Measurements from ENCODE around the gene CLCN3. TPM values are rescaled to one million over a fixed set of nuclear protein-coding genes. Genes with fewer than 3 reads are reported as not detected.

The CLCN3 gene
- total RNA-seq (2011; cell fraction: chromatin; rRNA removed; ENCODE audit: low replicate concordance): 50.5 and 176 TPM in 2 replicates
- 36.2 and 41.2 TPM in 2 replicates for total RNA-seq (2011; cell fraction: nucleolus; rRNA removed)
- 79.1 and 117 TPM in 2 replicates for total RNA-seq (2011; cell fraction: nucleoplasm; rRNA removed)
- total RNA-seq (2014; rRNA removed) (28.0 and 28.4 TPM in 2 replicates), total RNA-seq (2014; rRNA removed; fragmentation: Illumina TruSeq; extraction: Trizol) (48.1 and 60.1 TPM in 2 replicates), total RNA-seq (2015; rRNA removed; fragmentation: Illumina TruSeq; extraction: Trizol) (38.2 and 38.5 TPM in 2 replicates), total RNA-seq (2021) (44.8 and 46.3 TPM in 2 replicates), polyA plus RNA-seq (2011; rRNA removed) (46.9 and 60.6 TPM in 2 replicates), polyA plus RNA-seq (2014; fragmentation: Illumina TruSeq; extraction: Trizol) (35.1 and 43.6 TPM in 2 replicates), polyA plus RNA-seq (2014; fragmentation: Nextera tagmentation; extraction: Ambion mirVana) (10 to 100 TPM; 12.7 to 22.8 TPM), polyA plus RNA-seq (2014; rRNA removed) (30.8 and 35.5 TPM in 2 replicates), polyA minus RNA-seq (2011; rRNA and poly(A)+ RNA removed) (169 and 177 TPM in 2 replicates), Bru-seq, nascent RNA (percentile 87 among the genes with signal in this experiment), BruChase-seq, experiment 1, labeled RNA remaining after a 2-hour chase (percentile 89 among the genes with signal in this experiment), BruChase-seq, experiment 2, labeled RNA remaining after a 6-hour chase (percentile 89 among the genes with signal in this experiment)
- polyA plus RNA-seq (2011; cell fraction: cytosol; rRNA removed): 18.1 and 24.5 TPM in 2 replicates
- 15.1 and 21.3 TPM in 2 replicates for polyA plus RNA-seq (2011; cell fraction: nucleus; rRNA removed)
- polyA plus RNA-seq (2012): 28.2 and 30.6 TPM in 2 replicates
- polyA minus RNA-seq (2011; cell fraction: cytosol; rRNA and poly(A)+ RNA removed): 28.0 and 38.7 TPM in 2 replicates
- polyA minus RNA-seq (2011; cell fraction: nucleus; rRNA and poly(A)+ RNA removed): 23.8 and 47.7 TPM in 2 replicates
- long read RNA-seq, experiment 1, full-length matches to known transcripts: 71 of 138 reads
- long read RNA-seq, experiment 1, partial matches to known transcripts: 48 of 138 reads
- long read RNA-seq, experiment 1, other reads (novel, unspliced or antisense): 19 of 138 reads
- long read RNA-seq, experiment 2, full-length matches to known transcripts: 8 of 46 reads
- long read RNA-seq, experiment 2, partial matches to known transcripts: 4 of 46 reads
- long read RNA-seq, experiment 2, other reads (novel, unspliced or antisense): 34 of 46 reads
- long read RNA-seq, experiment 3, full-length matches to known transcripts: 10 of 18 reads
- long read RNA-seq, experiment 3, partial matches to known transcripts: 6 of 18 reads
- long read RNA-seq, experiment 3, other reads (novel, unspliced or antisense): 2 of 18 reads

DNA sequence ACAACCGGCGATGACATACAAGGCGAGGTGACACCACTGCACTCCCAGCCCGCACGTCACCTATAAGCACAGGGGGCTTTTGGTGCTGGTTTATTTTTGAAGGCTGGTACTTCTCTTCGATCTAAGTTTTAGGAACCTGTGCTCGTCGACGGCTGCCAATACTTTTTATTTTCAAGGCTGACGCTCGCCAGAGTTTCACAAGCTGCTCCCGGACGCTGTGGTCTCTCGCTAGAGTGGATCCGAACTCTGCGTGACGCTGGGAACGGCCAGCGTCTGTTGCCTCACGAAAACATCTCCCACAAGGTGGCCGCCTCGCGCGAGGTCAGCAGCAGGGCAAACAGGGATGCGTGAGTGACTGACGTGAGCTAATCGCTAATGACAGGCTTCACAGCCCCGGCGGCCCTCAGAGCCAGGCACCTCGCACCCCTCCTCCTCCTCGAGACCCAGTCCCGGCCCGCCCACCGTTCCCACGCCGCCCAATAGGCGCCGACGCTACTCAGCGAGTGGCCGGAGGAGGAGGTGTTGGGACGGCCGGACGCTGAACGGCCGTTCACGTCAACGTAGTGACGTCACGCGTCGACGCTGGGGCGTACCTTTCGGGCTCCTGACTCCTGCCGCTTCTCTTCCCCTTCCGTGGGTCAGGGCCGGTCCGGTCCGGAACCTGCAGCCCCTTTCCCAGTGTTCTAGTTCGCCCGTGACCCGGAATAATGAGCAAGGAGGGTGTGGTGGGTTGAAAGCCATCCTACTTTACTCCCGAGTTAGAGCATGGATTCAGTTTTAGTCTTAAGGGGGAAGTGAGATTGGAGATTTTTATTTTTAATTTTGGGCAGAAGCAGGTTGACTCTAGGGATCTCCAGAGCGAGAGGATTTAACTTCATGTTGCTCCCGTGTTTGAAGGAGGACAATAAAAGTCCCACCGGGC, at the start of gene CLCN3:
TSS of gene CLCN3 (plus strand) at position 621 of the 922 bp plus-strand sequence. CDS start 15,351 bp downstream, outside the sequence.
- Histone ChIP-seq H3K27me3 (ENCODE audit: control insufficient read depth in 2 of 2, insufficient read depth in 2 of 2, low read length in 2 of 2) (no peaks in the 10 kb centered on the region), H3K79me2 (ENCODE audit: control insufficient read depth, insufficient read depth, low read length) (peaks cover 65% of the 10 kb centered on the region), H3K9me3 (replicated peaks; ENCODE audit: control insufficient read depth, insufficient read depth, low read depth, low read length) (no peaks in the 10 kb centered on the region), H3K9me1 (ENCODE audit: control insufficient read depth, insufficient read depth, low read length) (no peaks in the 10 kb centered on the region), H3K4me2 (ENCODE audit: insufficient read depth, low read length) (peak within 1 kb of the TSS; percentile 94), H3K27ac (ENCODE audit: extremely low read depth, low read depth, low read length) (peak within 1 kb of the TSS; percentile 98), H2AFZ (ENCODE audit: low read depth, low read length) (peak within 1 kb of the TSS; percentile 90), H3K4me3 (peak within 1 kb of the TSS; percentile 53), H3K4me1 (replicated peaks in 1 of 2; ENCODE audit: control insufficient read depth in 2 of 2, insufficient read depth in 2 of 2, low read length in 2 of 2) (peaks cover 4 to 31% of the 10 kb centered on the region in 2 experiments; a peak in 4 of 5 replicates), H3K36me3 (ENCODE audit: control insufficient read depth, insufficient read depth, low read length) (no peaks in the 10 kb centered on the region; the same call in 2 of the 3 replicates), H3K9ac (ENCODE audit: insufficient read depth in 1 of 2, low read depth in 2 of 2, low read length in 2 of 2) (peak within 1 kb of the TSS; percentile 91 to 94), H4K20me1 (replicated peaks; ENCODE audit: control insufficient read depth, insufficient read depth, low read length) (no peaks in the 10 kb centered on the region)
- 0% methylated on average over 50 of the region's 67 CpGs for WGBS (ENCODE audit: insufficient coverage, low coverage, missing lambda C conversion rate)
- DNase-seq (ENCODE audit: extremely low read depth in 1 of 4, low spot score in 3 of 4) (peak; percentile 94 to 99 (median 96)), FAIRE-seq (peak; percentile 86), ATAC-seq (peak; percentile 91)
- in situ Hi-C loops (cut with MboI): loop anchor here (5.0 to 25.0 kb wide), 3 partner anchors 37 to 417 kb away; partner anchors contain the start of genes HPF1 and MFAP3L
- ChIA-PET CTCF (ENCODE audit: low intra/inter-chr PET ratio) (interaction anchor here (0.5 kb wide), 1 partner anchor 103 kb away, joined by 3 read pairs; no protein-coding TSS in a partner anchor), POLR2A (interaction anchor here (0.5 to 2.9 kb wide), 11 partner anchors 9 to 515 kb away, joined by 3 to 36 read pairs (median 3); no protein-coding TSS in a partner anchor)
- no TSS peak for BruUV-seq (replicated peaks)
- intact Hi-C loops (cut with micrococcal nuclease): loop anchor here (1.0 to 2.0 kb wide), 2 partner anchors 40 to 137 kb away; partner anchors contain the start of gene HPF1
- TF ChIP-seq TAF7 (tag; IDR thresholded peaks at IDR 0.05): peak; percentile 87
- TF ChIP-seq, protein P1, sequence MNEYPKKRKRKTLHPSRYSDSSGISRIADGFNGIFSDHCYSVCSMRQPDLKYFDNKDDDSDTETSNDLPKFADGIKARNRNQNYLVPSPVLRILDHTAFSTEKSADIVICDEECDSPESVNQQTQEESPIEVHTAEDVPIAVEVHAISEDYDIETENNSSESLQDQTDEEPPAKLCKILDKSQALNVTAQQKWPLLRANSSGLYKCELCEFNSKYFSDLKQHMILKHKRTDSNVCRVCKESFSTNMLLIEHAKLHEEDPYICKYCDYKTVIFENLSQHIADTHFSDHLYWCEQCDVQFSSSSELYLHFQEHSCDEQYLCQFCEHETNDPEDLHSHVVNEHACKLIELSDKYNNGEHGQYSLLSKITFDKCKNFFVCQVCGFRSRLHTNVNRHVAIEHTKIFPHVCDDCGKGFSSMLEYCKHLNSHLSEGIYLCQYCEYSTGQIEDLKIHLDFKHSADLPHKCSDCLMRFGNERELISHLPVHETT (CRISPR knock-in tag; conservative IDR thresholded peaks at IDR 0.05 in 1 of 2, IDR thresholded peaks at IDR 0.05 in 1 of 2): peak in 1 of 2 experiments; percentile 62; a peak in 1 of 4 replicates
- peak; percentile 86 for TF ChIP-seq BHLHE40 (IDR thresholded peaks at IDR 0.05; ENCODE audit: low read length)
- peak; percentile 48 for TF ChIP-seq NEUROD1 (IDR thresholded peaks at IDR 0.05; ENCODE audit: borderline replicate concordance, low read depth, low read length, partially characterized antibody)
- TF ChIP-seq ZNF764 (CRISPR knock-in tag; IDR thresholded peaks at IDR 0.05; ENCODE audit: low read depth): no peak
- TF ChIP-seq CEBPB (tag; IDR thresholded peaks at IDR 0.05): peak; percentile 75
- TF ChIP-seq BDP1 (IDR thresholded peaks at IDR 0.05; ENCODE audit: insufficient read depth, insufficient read length): no peak
- TF ChIP-seq POLR2H (tag; IDR thresholded peaks at IDR 0.05; ENCODE audit: low read depth): peak; percentile 90
- TF ChIP-seq E2F3 (CRISPR knock-in tag; IDR thresholded peaks at IDR 0.05): no peak
- no peak for TF ChIP-seq NFE2 (IDR thresholded peaks at IDR 0.05; ENCODE audit: low read depth)
- no peak for TF ChIP-seq GATAD2B (IDR thresholded peaks at IDR 0.05; ENCODE audit: borderline replicate concordance)
- TF ChIP-seq, protein P2, sequence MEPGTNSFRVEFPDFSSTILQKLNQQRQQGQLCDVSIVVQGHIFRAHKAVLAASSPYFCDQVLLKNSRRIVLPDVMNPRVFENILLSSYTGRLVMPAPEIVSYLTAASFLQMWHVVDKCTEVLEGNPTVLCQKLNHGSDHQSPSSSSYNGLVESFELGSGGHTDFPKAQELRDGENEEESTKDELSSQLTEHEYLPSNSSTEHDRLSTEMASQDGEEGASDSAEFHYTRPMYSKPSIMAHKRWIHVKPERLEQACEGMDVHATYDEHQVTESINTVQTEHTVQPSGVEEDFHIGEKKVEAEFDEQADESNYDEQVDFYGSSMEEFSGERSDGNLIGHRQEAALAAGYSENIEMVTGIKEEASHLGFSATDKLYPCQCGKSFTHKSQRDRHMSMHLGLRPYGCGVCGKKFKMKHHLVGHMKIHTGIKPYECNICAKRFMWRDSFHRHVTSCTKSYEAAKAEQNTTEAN (CRISPR knock-in tag; IDR thresholded peaks at IDR 0.05): 0 out of 2 replicates have a peak, but pooled peaks have one; percentile 37

Measured in K562 (cell line).